Ishikawa (cell line): ENCODE measurements around the gene BET1.

ENCODE experiments used
- CEBPB ChIP-seq: IDR thresholded peaks from 2 replicates; pipeline ENCODE4 v1.6.1; 2012
- EP300 ChIP-seq: IDR thresholded peaks from 2 replicates; pipeline ENCODE4 v1.6.1; 2012; ENCODE audit warnings: borderline replicate concordance
- NFIC ChIP-seq: IDR thresholded peaks from 2 replicates; pipeline ENCODE4 v1.6.1; 2012
- RAD21 ChIP-seq: IDR thresholded peaks from 2 replicates; pipeline ENCODE4 v1.6.1; 2012; ENCODE audit warnings: low read depth
- YY1 ChIP-seq: IDR thresholded peaks from 2 replicates; pipeline ENCODE4 v1.6.1; 2012; ENCODE audit warnings: low read depth
- ZBTB7A ChIP-seq: IDR thresholded peaks from 2 replicates; pipeline ENCODE4 v1.6.1; 2012; ENCODE audit warnings: low read depth

GRCh38 chr7:94004024-94004951 lies at the start of gene BET1:
- no peak for TF ChIP-seq CEBPB
- TF ChIP-seq ZBTB7A: no peak
- TF ChIP-seq RAD21: no peak
- peak; percentile 80 for TF ChIP-seq YY1
- no peak for TF ChIP-seq NFIC
- TF ChIP-seq EP300: peak; percentile 45; the same call in 1 of the 2 replicates
